ENCODE results near the gene TMEM42. TPM values are rescaled to one million over a fixed set of nuclear protein-coding genes. Genes with fewer than 3 reads are reported as not detected.

Gene TMEM42
- total RNA-seq, 5 donors from 2014 or later (not counting 1 experiment from before 2014, with no cell fraction given) = 14.8 to 33.0 (median 25.3) TPM

- Histone ChIP-seq H3K36me3 (ENCODE audit: control insufficient read depth in 2 of 2, extremely low read depth in 1 of 2, insufficient read depth in 1 of 2, low read length in 1 of 2) (no peaks in the 10 kb centered on the region), H3K4me3 (ENCODE audit: control insufficient read depth in 1 of 2, extremely low read depth in 1 of 2, low read length in 1 of 2) (no peak overlapping the region), H3K27ac (ENCODE audit: low read length) (no peak overlapping the region), H3K9me3 (no peaks in the 10 kb centered on the region), H3K27me3 (replicated peaks in 1 of 2; ENCODE audit: control insufficient read depth in 2 of 2, extremely low read depth in 1 of 2, insufficient read depth in 2 of 2, low read length in 1 of 2) (no peaks in the 10 kb centered on the region), H3K4me1 (ENCODE audit: control insufficient read depth in 1 of 2, extremely low read depth in 1 of 2, insufficient read depth in 2 of 2, low read length in 2 of 2) (peaks cover 7 to 38% of the 10 kb centered on the region in 2 experiments)
- Mint-ChIP-seq H3K27ac (no peak overlapping the region), H3K4me3 (no peak overlapping the region), H3K4me1 (peaks cover 43 to 47% (median 46%) of the 10 kb centered on the region in 3 donors), H3K27me3 (no peaks in the 10 kb centered on the region), H3K9me3 (peaks cover 0 to 5% (median 4%) of the 10 kb centered on the region in 3 donors), H3K36me3 (peaks cover 6% of the 10 kb centered on the region)
- CTCF ChIA-PET = no interaction called here
- POLR2A ChIA-PET = no interaction called here
- no CpG with 5 or more reads among the region's 7 CpGs for WGBS (ENCODE audit: insufficient coverage)
- DNase-seq (no peak), ATAC-seq (replicated peaks in 1 of 4) (no peak)
Measured at GRCh38 chr3:44867421-44868111, 5.9 kb downstream of the TMEM42 start.

GRCh38 chr3:44870375-44871061, 8.8 kb downstream of the TMEM42 start:
- Histone ChIP-seq H3K4me3 (ENCODE audit: control insufficient read depth in 1 of 2, extremely low read depth in 1 of 2, low read length in 1 of 2) (no peak overlapping the region), H3K36me3 (ENCODE audit: control insufficient read depth in 2 of 2, extremely low read depth in 1 of 2, insufficient read depth in 1 of 2, low read length in 1 of 2) (no peaks in the 10 kb centered on the region), H3K27me3 (replicated peaks in 1 of 2; ENCODE audit: control insufficient read depth in 2 of 2, extremely low read depth in 1 of 2, insufficient read depth in 2 of 2, low read length in 1 of 2) (no peaks in the 10 kb centered on the region), H3K9me3 (no peaks in the 10 kb centered on the region), H3K4me1 (ENCODE audit: control insufficient read depth in 1 of 2, extremely low read depth in 1 of 2, insufficient read depth in 2 of 2, low read length in 2 of 2) (peaks cover under 1 to 16% of the 10 kb centered on the region in 2 experiments), H3K27ac (ENCODE audit: low read length) (no peak overlapping the region)
- DNase-seq (no peak), ATAC-seq (replicated peaks in 1 of 4) (no peak)
- ChIA-PET POLR2A (no interaction called here), CTCF (no interaction called here)
- H3K4me1 Mint-ChIP-seq = peaks cover 16 to 20% (median 18%) of the 10 kb centered on the region in 3 donors
- H3K27me3 Mint-ChIP-seq = no peaks in the 10 kb centered on the region
- H3K27ac Mint-ChIP-seq = no peak overlapping the region
- peaks cover 6% of the 10 kb centered on the region for H3K36me3 Mint-ChIP-seq
- H3K4me3 Mint-ChIP-seq = no peak overlapping the region
- 95% methylated on average over 3 of the region's 8 CpGs for WGBS (ENCODE audit: insufficient coverage)
- peaks cover 0 to 5% (median 4%) of the 10 kb centered on the region in 3 donors for H3K9me3 Mint-ChIP-seq

DNA sequence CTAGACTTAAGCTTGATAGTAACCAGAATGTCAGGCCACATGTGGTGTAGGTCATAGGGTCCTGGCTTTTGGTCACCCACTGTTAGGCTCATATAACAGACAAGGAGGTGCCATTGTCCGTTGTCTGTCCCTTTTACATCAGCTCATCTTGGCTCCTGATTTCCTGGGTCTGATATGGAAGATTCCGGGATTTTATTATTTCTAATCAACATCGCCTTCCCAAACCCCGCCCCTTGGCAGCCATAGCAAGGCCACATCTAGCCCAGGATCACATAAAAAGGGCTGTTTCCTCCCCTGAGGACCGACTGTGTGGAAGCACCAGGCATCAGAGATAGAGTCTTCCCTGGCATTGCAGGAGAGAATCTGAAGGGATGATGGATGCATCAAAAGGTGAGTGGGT, 12.6 kb downstream of the TMEM42 start, which contains the start of gene TGM4:
Gene TGM4 (plus strand): TSS at position 301 of the 400 bp plus-strand sequence. CDS start 71 bp downstream, at position 372.
- peaks cover 0 to 5% of the 10 kb centered on the region in 2 donors for H3K27me3 Mint-ChIP-seq

GRCh38 chr3:44875596-44875995, 13.9 kb downstream of the TMEM42 start:
- WGBS (ENCODE audit: insufficient coverage) = 82% methylated on average over 2 of the region's 3 CpGs

More for the DNA sequence above, 12.6 kb downstream of the TMEM42 start, which contains the start of gene TGM4:
- no peaks in the 10 kb centered on the region for H3K9me3 Mint-ChIP-seq
- H3K4me3 ChIP-seq (ENCODE audit: control insufficient read depth in 1 of 2, extremely low read depth in 1 of 2, low read length in 1 of 2) = no peak within 1 kb of the TSS
- no peaks in the 10 kb centered on the region for H3K27me3 ChIP-seq (replicated peaks in 1 of 2; ENCODE audit: control insufficient read depth in 2 of 2, extremely low read depth in 1 of 2, insufficient read depth in 2 of 2, low read length in 1 of 2)
- no CpG with 5 or more reads among the region's 5 CpGs for WGBS (ENCODE audit: insufficient coverage)
- no peaks in the 10 kb centered on the region for H3K4me1 ChIP-seq (ENCODE audit: control insufficient read depth in 1 of 2, extremely low read depth in 1 of 2, insufficient read depth in 2 of 2, low read length in 2 of 2)
- no peaks in the 10 kb centered on the region for H3K4me1 Mint-ChIP-seq
- no peak within 1 kb of the TSS for H3K27ac Mint-ChIP-seq
- DNase-seq = no peak
- H3K9me3 ChIP-seq = no peaks in the 10 kb centered on the region
- H3K4me3 Mint-ChIP-seq = no peak within 1 kb of the TSS
- CTCF ChIA-PET = no interaction called here
- H3K36me3 Mint-ChIP-seq = no peaks in the 10 kb centered on the region
- no peaks in the 10 kb centered on the region for H3K36me3 ChIP-seq (ENCODE audit: control insufficient read depth in 2 of 2, extremely low read depth in 1 of 2, insufficient read depth in 1 of 2, low read length in 1 of 2)
- POLR2A ChIA-PET = no interaction called here
- H3K27ac ChIP-seq (ENCODE audit: low read length) = no peak within 1 kb of the TSS
- ATAC-seq (replicated peaks in 1 of 4) = no peak

GRCh38 chr3:44877333-44877732, 15.6 kb downstream of the TMEM42 start:
- ChIA-PET CTCF (no interaction called here), POLR2A (no interaction called here)
- H3K27me3 ChIP-seq (replicated peaks in 1 of 2; ENCODE audit: control insufficient read depth in 2 of 2, extremely low read depth in 1 of 2, insufficient read depth in 2 of 2, low read length in 1 of 2) = peaks cover 0 to 10% of the 10 kb centered on the region in 2 experiments
- Mint-ChIP-seq H3K4me1 (no peaks in the 10 kb centered on the region), H3K36me3 (no peaks in the 10 kb centered on the region), H3K9me3 (no peaks in the 10 kb centered on the region), H3K4me3 (no peak overlapping the region), H3K27me3 (peaks cover 5 to 6% of the 10 kb centered on the region in 2 donors), H3K27ac (no peak overlapping the region)
- ATAC-seq (replicated peaks in 1 of 4) (no peak), DNase-seq (no peak)
- no peak overlapping the region for H3K27ac ChIP-seq (ENCODE audit: low read length)
- WGBS (ENCODE audit: insufficient coverage) = no CpG with 5 or more reads among the region's 3 CpGs
- H3K36me3 ChIP-seq (ENCODE audit: control insufficient read depth in 2 of 2, extremely low read depth in 1 of 2, insufficient read depth in 1 of 2, low read length in 1 of 2) = no peaks in the 10 kb centered on the region
- no peaks in the 10 kb centered on the region for H3K9me3 ChIP-seq
- H3K4me1 ChIP-seq (ENCODE audit: control insufficient read depth in 1 of 2, extremely low read depth in 1 of 2, insufficient read depth in 2 of 2, low read length in 2 of 2) = no peaks in the 10 kb centered on the region
- H3K4me3 ChIP-seq (ENCODE audit: control insufficient read depth in 1 of 2, extremely low read depth in 1 of 2, low read length in 1 of 2) = no peak overlapping the region

More at GRCh38 chr3:44875596-44875995, 13.9 kb downstream of the TMEM42 start:
- Histone ChIP-seq H3K4me1 (ENCODE audit: control insufficient read depth in 1 of 2, extremely low read depth in 1 of 2, insufficient read depth in 2 of 2, low read length in 2 of 2) (no peaks in the 10 kb centered on the region), H3K27ac (ENCODE audit: low read length) (no peak overlapping the region), H3K27me3 (replicated peaks in 1 of 2; ENCODE audit: control insufficient read depth in 2 of 2, extremely low read depth in 1 of 2, insufficient read depth in 2 of 2, low read length in 1 of 2) (peaks cover 0 to 6% of the 10 kb centered on the region in 2 experiments), H3K36me3 (ENCODE audit: control insufficient read depth in 2 of 2, extremely low read depth in 1 of 2, insufficient read depth in 1 of 2, low read length in 1 of 2) (no peaks in the 10 kb centered on the region), H3K4me3 (ENCODE audit: control insufficient read depth in 1 of 2, extremely low read depth in 1 of 2, low read length in 1 of 2) (no peak overlapping the region), H3K9me3 (no peaks in the 10 kb centered on the region)
- DNase-seq = no peak
- Mint-ChIP-seq H3K4me3 (no peak overlapping the region), H3K4me1 (no peaks in the 10 kb centered on the region), H3K9me3 (no peaks in the 10 kb centered on the region), H3K36me3 (no peaks in the 10 kb centered on the region), H3K27ac (no peak overlapping the region), H3K27me3 (peaks cover 4 to 5% of the 10 kb centered on the region in 2 donors)
- ChIA-PET POLR2A (no interaction called here), CTCF (no interaction called here)
- ATAC-seq (replicated peaks in 1 of 4) = no peak

DNA sequence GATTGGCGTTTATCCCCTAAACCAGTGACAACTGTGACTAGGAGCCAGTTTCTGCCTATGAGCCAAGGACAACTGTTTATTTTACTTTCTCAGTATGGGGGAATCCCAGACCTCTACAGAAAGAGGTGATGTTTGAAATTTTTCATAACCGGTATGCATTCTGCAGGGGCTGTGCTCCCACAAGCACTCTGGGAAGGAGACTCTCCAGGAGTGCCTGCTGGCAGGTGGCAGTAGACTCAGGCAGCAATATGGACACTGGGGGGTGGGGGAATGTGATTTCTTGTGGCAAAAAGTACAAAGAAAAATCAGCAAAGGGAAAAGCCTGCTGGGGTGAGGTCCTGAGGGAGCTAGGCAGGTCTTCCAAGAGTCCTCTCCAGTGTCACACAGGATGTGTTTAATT, 18.6 kb downstream of the TMEM42 start:
- no peaks in the 10 kb centered on the region for H3K36me3 Mint-ChIP-seq
- Histone ChIP-seq H3K4me3 (ENCODE audit: control insufficient read depth in 1 of 2, extremely low read depth in 1 of 2, low read length in 1 of 2) (no peak overlapping the region), H3K36me3 (ENCODE audit: control insufficient read depth in 2 of 2, extremely low read depth in 1 of 2, insufficient read depth in 1 of 2, low read length in 1 of 2) (no peaks in the 10 kb centered on the region), H3K4me1 (ENCODE audit: control insufficient read depth in 1 of 2, extremely low read depth in 1 of 2, insufficient read depth in 2 of 2, low read length in 2 of 2) (no peaks in the 10 kb centered on the region), H3K27ac (ENCODE audit: low read length) (no peak overlapping the region), H3K9me3 (no peaks in the 10 kb centered on the region), H3K27me3 (replicated peaks in 1 of 2; ENCODE audit: control insufficient read depth in 2 of 2, extremely low read depth in 1 of 2, insufficient read depth in 2 of 2, low read length in 1 of 2) (peaks cover 0 to 24% of the 10 kb centered on the region in 2 experiments)
- ATAC-seq (replicated peaks in 1 of 4) = no peak
- DNase-seq = no peak
- H3K4me1 Mint-ChIP-seq = no peaks in the 10 kb centered on the region
- H3K4me3 Mint-ChIP-seq = no peak overlapping the region
- CTCF ChIA-PET = no interaction called here
- H3K27me3 Mint-ChIP-seq = peaks cover 5 to 11% of the 10 kb centered on the region in 2 donors
- H3K9me3 Mint-ChIP-seq = no peaks in the 10 kb centered on the region
- POLR2A ChIA-PET = no interaction called here
- WGBS (ENCODE audit: insufficient coverage) = 20% methylated on average over 1 of the region's 2 CpGs
- H3K27ac Mint-ChIP-seq = no peak overlapping the region

Data from T-cell (primary cell).